Measurements from ENCODE around the gene NTPCR.
A peak's percentile ranks its signal among the peaks of the same experiment; 100 is the strongest.

NTPCR gene

DNA sequence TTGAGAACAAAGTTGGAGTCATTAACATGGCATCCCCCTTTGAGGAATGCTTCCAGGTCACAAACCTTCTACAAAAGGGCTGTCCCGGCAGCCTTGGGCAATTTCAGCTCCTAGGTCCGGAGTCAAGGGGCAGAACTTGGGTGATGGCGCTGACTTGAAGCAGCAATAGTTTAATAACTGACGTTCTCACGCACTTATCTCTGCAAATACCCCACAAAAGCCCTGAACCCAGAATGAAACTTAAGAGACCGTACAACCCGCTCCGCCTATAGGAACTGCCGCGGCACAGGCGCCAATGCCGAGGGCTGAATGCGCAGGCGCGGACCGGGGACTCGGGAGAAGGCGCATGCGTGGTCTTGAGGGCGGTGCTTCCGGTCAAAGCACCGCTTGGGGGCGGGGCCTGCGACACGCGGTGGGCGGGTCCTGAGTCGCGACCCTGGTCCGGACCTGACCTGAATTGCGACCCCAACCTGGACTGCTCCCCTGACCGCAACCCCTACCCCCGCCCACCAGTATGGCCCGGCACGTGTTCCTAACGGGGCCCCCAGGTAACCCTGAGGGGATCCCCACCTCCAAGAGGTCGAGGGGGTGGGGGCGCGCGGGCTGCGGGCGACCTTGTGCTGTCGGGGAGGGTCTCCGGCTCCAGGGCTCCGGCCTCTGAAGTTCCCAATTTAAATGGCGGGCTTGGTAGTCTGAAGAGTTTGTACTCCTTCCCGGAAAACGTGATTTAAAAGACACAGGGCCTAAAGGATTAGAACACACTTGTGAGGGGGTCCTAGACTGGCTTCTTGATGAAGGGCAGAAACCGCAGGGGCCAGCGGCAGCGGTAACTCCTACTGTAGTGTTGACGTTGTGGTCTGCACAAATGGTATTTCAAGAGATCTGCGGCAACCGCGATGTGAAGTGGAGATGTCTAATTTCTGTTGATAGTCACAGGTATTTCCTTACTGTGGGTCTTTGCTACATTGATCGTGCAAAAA is at the start of gene NTPCR:
TSS of gene NTPCR (plus strand) at position 415 of the 980 bp plus-strand sequence. CDS start at position 515, 100 bp downstream.
- TF ChIP-seq CTCF (IDR thresholded peaks at IDR 0.05) = no peak
- Mint-ChIP-seq H3K27ac (peak within 1 kb of the TSS; percentile 92), H3K4me3 (peak within 1 kb of the TSS; percentile 97), H3K4me1 (peaks cover 50% of the 10 kb centered on the region), H3K9me3 (peaks cover 6% of the 10 kb centered on the region), H3K36me3 (ENCODE audit: low read depth) (peaks cover 10% of the 10 kb centered on the region), H3K27me3 (ENCODE audit: low read depth, poor library complexity) (peaks cover 12% of the 10 kb centered on the region)
- DNase-seq = peak; percentile 99

GRCh38 chr1:232900818-232901217 is 49.6 kb upstream of the NTPCR start:
- no peak for DNase-seq
- H3K36me3 Mint-ChIP-seq (ENCODE audit: low read depth) = no peaks in the 10 kb centered on the region
- H3K4me1 Mint-ChIP-seq = peaks cover 40% of the 10 kb centered on the region
- no peak for TF ChIP-seq CTCF (IDR thresholded peaks at IDR 0.05)
- H3K4me3 Mint-ChIP-seq = no peak overlapping the region
- no peaks in the 10 kb centered on the region for H3K27me3 Mint-ChIP-seq (ENCODE audit: low read depth, poor library complexity)
- peaks cover 3% of the 10 kb centered on the region for H3K9me3 Mint-ChIP-seq
- H3K27ac Mint-ChIP-seq = no peak overlapping the region

- no peak overlapping the region for H3K4me3 Mint-ChIP-seq
- TF ChIP-seq CTCF (IDR thresholded peaks at IDR 0.05) = no peak
- DNase-seq = no peak
- H3K9me3 Mint-ChIP-seq = peaks cover 3% of the 10 kb centered on the region
- no peaks in the 10 kb centered on the region for H3K27me3 Mint-ChIP-seq (ENCODE audit: low read depth, poor library complexity)
- H3K4me1 Mint-ChIP-seq = peaks cover 40% of the 10 kb centered on the region
- H3K27ac Mint-ChIP-seq = no peak overlapping the region
- H3K36me3 Mint-ChIP-seq (ENCODE audit: low read depth) = no peaks in the 10 kb centered on the region
Measured at GRCh38 chr1:232901255-232901654, 49.2 kb upstream of the NTPCR start.

DNA sequence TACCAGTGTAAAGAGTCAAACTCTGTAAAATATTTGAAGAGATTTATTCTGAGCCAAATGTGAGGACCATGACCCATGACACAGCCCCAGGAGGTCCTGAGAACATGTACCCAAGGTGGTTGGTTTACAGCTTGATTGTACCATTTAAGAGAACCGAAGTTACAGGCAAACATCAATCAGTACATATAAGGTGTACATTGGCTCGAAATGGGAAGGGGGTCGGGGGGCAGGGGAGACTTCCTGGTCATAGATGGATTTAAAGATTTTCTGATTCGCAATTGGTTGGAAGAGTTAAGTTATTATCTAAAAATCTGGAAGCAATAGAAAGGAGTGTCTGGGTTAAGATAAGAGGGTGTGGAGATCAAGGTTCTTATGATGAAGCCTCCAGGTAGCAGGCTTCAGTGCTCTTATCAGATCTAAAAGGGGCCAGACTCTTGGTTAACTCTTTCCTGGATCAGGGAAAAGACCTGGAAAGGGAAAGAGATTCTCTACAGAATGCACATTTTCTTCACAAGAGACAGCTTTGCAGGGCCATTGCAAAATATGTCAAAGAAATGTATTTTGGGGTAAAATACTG is 47.5 kb upstream of the NTPCR start:
- Mint-ChIP-seq H3K4me3 (no peak overlapping the region), H3K27me3 (ENCODE audit: low read depth, poor library complexity) (no peaks in the 10 kb centered on the region), H3K27ac (no peak overlapping the region), H3K4me1 (peaks cover 40% of the 10 kb centered on the region), H3K36me3 (ENCODE audit: low read depth) (no peaks in the 10 kb centered on the region), H3K9me3 (peaks cover 3% of the 10 kb centered on the region)
- TF ChIP-seq CTCF (IDR thresholded peaks at IDR 0.05) = no peak
- no peak for DNase-seq

DNA sequence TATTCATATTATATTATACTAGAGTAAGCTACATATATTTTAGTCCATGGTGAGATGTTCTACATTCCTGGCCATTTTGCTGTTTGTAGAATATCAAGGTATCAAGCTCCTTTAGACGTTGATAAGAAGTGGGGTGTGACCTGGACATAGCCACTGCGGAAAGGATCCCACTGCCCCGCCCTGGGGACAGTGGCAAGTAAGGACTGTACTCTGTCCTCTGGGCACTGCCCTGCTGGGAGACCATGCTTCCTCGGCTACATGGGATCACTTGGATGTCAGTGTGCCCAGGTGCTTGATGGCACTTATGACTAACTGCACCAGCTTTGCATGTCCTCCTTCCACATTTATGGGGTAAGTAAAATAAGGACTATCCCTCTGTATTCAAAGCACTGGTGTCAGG is 46.3 kb upstream of the NTPCR start:
- H3K4me1 Mint-ChIP-seq = peaks cover 51% of the 10 kb centered on the region
- H3K27me3 Mint-ChIP-seq (ENCODE audit: low read depth, poor library complexity) = no peaks in the 10 kb centered on the region
- H3K9me3 Mint-ChIP-seq = peaks cover 3% of the 10 kb centered on the region
- no peak for TF ChIP-seq CTCF (IDR thresholded peaks at IDR 0.05)
- H3K27ac Mint-ChIP-seq = no peak overlapping the region
- no peak overlapping the region for H3K4me3 Mint-ChIP-seq
- H3K36me3 Mint-ChIP-seq (ENCODE audit: low read depth) = no peaks in the 10 kb centered on the region
- no peak for DNase-seq
